ENCODE data around the gene BANF1. TPM values are rescaled to one million over a fixed set of nuclear protein-coding genes. Genes with fewer than 3 reads are reported as not detected.

BANF1 gene
- total RNA-seq, 1 experiment from 2014 or later, result 269 TPM

GRCh38 chr11:66048547-66049323 is 46.4 kb downstream of the BANF1 start, which contains the start of gene GAL3ST3 (continued):
- TF ChIP-seq ZNF425 (CRISPR knock-in tag; conservative IDR thresholded peaks at IDR 0.05) (no peak), ZBTB43 (CRISPR knock-in tag; IDR thresholded peaks at IDR 0.05) (peak; percentile 63; the same call in 1 of the 2 replicates), MAX (CRISPR knock-in tag; IDR thresholded peaks at IDR 0.05) (0 out of 2 replicates have a peak, but pooled peaks have one; percentile 51), STAT6 (CRISPR knock-in tag; conservative IDR thresholded peaks at IDR 0.05; ENCODE audit: low read depth) (no peak), PRRX2 (CRISPR knock-in tag; IDR thresholded peaks at IDR 0.05) (no peak), AFF4 (CRISPR knock-in tag; IDR thresholded peaks at IDR 0.05; ENCODE audit: borderline replicate concordance) (no peak; the same call in 1 of the 2 replicates)

GRCh38 chr11:66050581-66051231 is 48.4 kb downstream of the BANF1 start:
- H3K36me3 Mint-ChIP-seq, result peaks cover 21% of the 10 kb centered on the region
- ATAC-seq, result no peak

GRCh38 chr11:66051371-66051765 is 49.1 kb downstream of the BANF1 start:
- no peak for DNase-seq (ENCODE audit: low spot score)
- Mint-ChIP-seq H3K9me3 (no peaks in the 10 kb centered on the region), H3K27ac (peak overlapping the region; percentile 97), H3K4me1 (peaks cover 35% of the 10 kb centered on the region), H3K27me3 (ENCODE audit: low read depth) (no peaks in the 10 kb centered on the region), H3K4me3 (peak overlapping the region; percentile 100), H3K36me3 (peaks cover 26% of the 10 kb centered on the region)
- POLR2A ChIA-PET, result interaction anchor here (0.5 to 1.9 kb wide), 4 partner anchors 19 to 216 kb away, joined by 3 to 6 read pairs (median 4); partner anchors contain the start of gene FIBP
- TF ChIP-seq ZNF416 (CRISPR knock-in tag; IDR thresholded peaks at IDR 0.05) (no peak), SMAD4 (CRISPR knock-in tag; IDR thresholded peaks at IDR 0.05) (no peak), ZNF512 (CRISPR knock-in tag; IDR thresholded peaks at IDR 0.05; ENCODE audit: borderline replicate concordance) (no peak), ELF4 (CRISPR knock-in tag; IDR thresholded peaks at IDR 0.05; ENCODE audit: low read depth) (no peak)
- CTCF ChIA-PET, result interaction anchor here (1.0 to 4.2 kb wide), 9 partner anchors 18 to 272 kb away, joined by 3 to 35 read pairs (median 4); partner anchors contain the start of genes FIBP and PACS1
- no peak for ATAC-seq

More at GRCh38 chr11:66050581-66051231, 48.4 kb downstream of the BANF1 start:
- Mint-ChIP-seq H3K27ac (peak overlapping the region; percentile 97), H3K4me1 (peaks cover 37% of the 10 kb centered on the region), H3K4me3 (peak overlapping the region; percentile 100), H3K27me3 (ENCODE audit: low read depth) (no peaks in the 10 kb centered on the region), H3K9me3 (no peaks in the 10 kb centered on the region)
- POLR2A ChIA-PET, result interaction anchor here (1.5 to 1.9 kb wide), 2 partner anchors 162 to 217 kb away, joined by 6 read pairs; partner anchors contain the start of gene FIBP
- CTCF ChIA-PET, result interaction anchor here (1.2 to 4.2 kb wide), 7 partner anchors 19 to 271 kb away, joined by 3 to 35 read pairs (median 4); partner anchors contain the start of genes FIBP and PACS1
- DNase-seq (ENCODE audit: low spot score), result no peak
- TF ChIP-seq ZNF423 (CRISPR knock-in tag; IDR thresholded peaks at IDR 0.05), result no peak
- TF ChIP-seq TP53 (CRISPR knock-in tag; IDR thresholded peaks at IDR 0.05), result no peak
- TF ChIP-seq TEAD4 (CRISPR knock-in tag; IDR thresholded peaks at IDR 0.05), result no peak
- no peak for TF ChIP-seq CREB1 (CRISPR knock-in tag; IDR thresholded peaks at IDR 0.05)
